NT2/D1 (cell line): ENCODE data around the gene TLR4.

Experiments
- DNase-seq: peaks from one replicate; pipeline ENCODE4 v3.0.0-alpha.2; 2011; ENCODE audit warnings: low read depth, low spot score
- H3K27me3 ChIP-seq: 2 replicates; pipeline ENCODE4 v1.6.0; 2011; ENCODE audit warnings: mild to moderate bottlenecking; ENCODE audit not compliant: insufficient read length, insufficient read depth
- H3K36me3 ChIP-seq: 2 replicates; pipeline ENCODE4 v1.6.1; 2011; ENCODE audit warnings: mild to moderate bottlenecking, low read length, mixed read lengths; ENCODE audit not compliant: insufficient read depth, insufficient read length
- H3K4me1 ChIP-seq: 2 replicates; pipeline ENCODE4 v1.5.1; 2011; ENCODE audit not compliant: insufficient read depth, insufficient read length
- H3K4me3 ChIP-seq: 2 replicates; pipeline ENCODE4 v1.5.1; 2011; ENCODE audit warnings: low read depth; ENCODE audit not compliant: insufficient read length
- H3K9ac ChIP-seq: 2 replicates; pipeline ENCODE4 v1.6.0; 2011; ENCODE audit warnings: low read depth; ENCODE audit not compliant: insufficient read length
- H3K9me3 ChIP-seq: 2 replicates; pipeline ENCODE4 v1.5.1; 2011; ENCODE audit warnings: mild to moderate bottlenecking, low read length; ENCODE audit not compliant: insufficient read depth
- SUZ12 ChIP-seq: IDR thresholded peaks from 2 replicates; pipeline ENCODE4 v1.6.1; 2011; ENCODE audit not compliant: insufficient read length, insufficient read depth; ENCODE audit errors: extremely low read depth
- YY1 ChIP-seq: IDR thresholded peaks from 2 replicates; pipeline ENCODE4 v1.6.1; 2011; ENCODE audit not compliant: insufficient read length, insufficient read depth
- ZNF274 ChIP-seq: IDR thresholded peaks from 2 replicates; pipeline ENCODE4 v1.6.1; 2011; ENCODE audit warnings: mild to moderate bottlenecking, low read depth, low read length

Gene TLR4

DNA sequence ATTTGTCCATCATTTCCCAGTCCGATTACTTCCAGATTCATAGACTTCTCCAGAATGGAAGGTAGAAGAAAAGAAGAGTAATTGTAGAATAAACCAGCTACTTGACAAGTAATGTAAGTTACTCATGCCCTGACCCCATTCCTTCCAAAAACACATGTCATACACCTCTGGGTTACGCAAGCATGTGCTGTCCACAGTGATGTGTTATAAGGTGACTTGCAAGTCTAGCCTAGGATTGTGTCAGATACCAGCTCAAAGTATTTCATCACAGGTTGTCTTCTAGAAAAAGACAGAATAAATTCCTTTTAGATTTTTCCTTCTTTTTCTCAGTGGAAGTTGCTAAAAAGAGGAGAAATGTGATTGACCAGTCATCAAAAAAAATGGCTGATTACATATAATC lies 8.0 kb upstream of the TLR4 start:
- TF ChIP-seq SUZ12, result no peak
- TF ChIP-seq YY1, result no peak
- TF ChIP-seq ZNF274, result no peak
- DNase-seq, result no peak
- no peaks in the 10 kb centered on the region; the same call in 1 of the 2 replicates for H3K9me3 ChIP-seq
- H3K4me1 ChIP-seq, result no peaks in the 10 kb centered on the region
- no peaks in the 10 kb centered on the region for H3K36me3 ChIP-seq
- H3K4me3 ChIP-seq, result no peak overlapping the region
- no peaks in the 10 kb centered on the region for H3K27me3 ChIP-seq
- no peak overlapping the region for H3K9ac ChIP-seq

DNA sequence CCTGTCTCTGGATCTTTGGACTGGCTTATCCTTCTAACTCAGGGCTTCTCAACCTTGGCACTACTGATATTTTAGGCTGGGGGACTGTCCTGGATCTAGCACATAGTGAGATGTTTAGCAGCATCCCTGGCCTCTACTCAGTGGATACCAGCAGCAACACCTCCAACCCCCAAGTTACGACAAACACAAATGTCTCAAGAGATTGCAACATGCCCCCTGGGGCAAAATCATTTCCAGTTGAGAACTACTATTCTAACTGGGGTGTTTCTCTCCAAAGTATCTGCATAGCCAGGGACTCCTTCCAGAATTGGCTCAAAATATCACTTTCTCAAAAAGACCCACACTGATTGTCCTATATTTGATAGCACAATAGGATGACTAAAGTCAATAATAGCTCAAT lies 7.2 kb upstream of the TLR4 start:
- TF ChIP-seq SUZ12, result no peak
- TF ChIP-seq ZNF274, result no peak
- no peak for TF ChIP-seq YY1
- H3K9me3 ChIP-seq, result no peaks in the 10 kb centered on the region; the same call in 1 of the 2 replicates
- no peaks in the 10 kb centered on the region for H3K4me1 ChIP-seq
- no peak overlapping the region for H3K9ac ChIP-seq
- H3K27me3 ChIP-seq, result no peaks in the 10 kb centered on the region
- no peaks in the 10 kb centered on the region for H3K36me3 ChIP-seq
- no peak overlapping the region for H3K4me3 ChIP-seq
- no peak for DNase-seq

DNA sequence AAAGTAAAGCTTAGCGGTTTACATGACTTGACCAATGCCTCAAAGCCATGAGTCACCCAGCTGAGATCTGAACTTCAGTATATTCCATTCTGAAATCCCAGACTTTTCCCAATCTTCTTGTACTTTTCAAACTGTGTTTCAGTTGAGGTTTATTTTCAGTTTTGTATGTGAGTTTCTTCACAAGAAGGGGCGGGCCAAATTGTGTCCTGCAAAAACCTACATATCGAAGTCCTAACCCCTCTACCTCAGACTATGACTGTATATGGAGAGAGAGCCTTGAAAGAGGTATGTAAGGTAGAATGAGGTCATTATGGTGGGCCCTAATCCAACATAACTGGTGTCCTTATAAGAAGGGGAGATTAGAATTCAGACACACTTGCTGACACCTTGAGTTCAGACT lies 666 bp upstream of the TLR4 start:
- no peak overlapping the region for H3K9ac ChIP-seq
- H3K4me1 ChIP-seq, result no peaks in the 10 kb centered on the region
- H3K4me3 ChIP-seq, result no peak overlapping the region
- no peak for DNase-seq
- no peaks in the 10 kb centered on the region for H3K27me3 ChIP-seq
- H3K9me3 ChIP-seq, result peaks cover 4% of the 10 kb centered on the region; the same call in 1 of the 2 replicates
- TF ChIP-seq SUZ12, result no peak
- TF ChIP-seq YY1, result no peak
- TF ChIP-seq ZNF274, result no peak
- no peaks in the 10 kb centered on the region for H3K36me3 ChIP-seq

- Histone ChIP-seq H3K9ac (no peak overlapping the region), H3K4me1 (no peaks in the 10 kb centered on the region)
- no peak for DNase-seq
Observed at GRCh38 chr9:117704597-117704996, 394 bp downstream of the TLR4 start.

GRCh38 chr9:117705386-117705785 lies 1.2 kb downstream of the TLR4 start:
- DNase-seq, result no peak
- Histone ChIP-seq H3K9ac (no peak overlapping the region), H3K36me3 (no peaks in the 10 kb centered on the region), H3K9me3 (peaks cover 4% of the 10 kb centered on the region; the same call in 1 of the 2 replicates), H3K4me1 (no peaks in the 10 kb centered on the region), H3K4me3 (no peak overlapping the region), H3K27me3 (no peaks in the 10 kb centered on the region)
- TF ChIP-seq ZNF274 (no peak), SUZ12 (no peak), YY1 (no peak)

More at GRCh38 chr9:117704597-117704996, 394 bp downstream of the TLR4 start:
- no peaks in the 10 kb centered on the region for H3K27me3 ChIP-seq
- H3K9me3 ChIP-seq, result peaks cover 4% of the 10 kb centered on the region; the same call in 1 of the 2 replicates
- TF ChIP-seq ZNF274 (no peak), YY1 (no peak), SUZ12 (no peak)
- H3K36me3 ChIP-seq, result no peaks in the 10 kb centered on the region
- H3K4me3 ChIP-seq, result no peak overlapping the region

DNA sequence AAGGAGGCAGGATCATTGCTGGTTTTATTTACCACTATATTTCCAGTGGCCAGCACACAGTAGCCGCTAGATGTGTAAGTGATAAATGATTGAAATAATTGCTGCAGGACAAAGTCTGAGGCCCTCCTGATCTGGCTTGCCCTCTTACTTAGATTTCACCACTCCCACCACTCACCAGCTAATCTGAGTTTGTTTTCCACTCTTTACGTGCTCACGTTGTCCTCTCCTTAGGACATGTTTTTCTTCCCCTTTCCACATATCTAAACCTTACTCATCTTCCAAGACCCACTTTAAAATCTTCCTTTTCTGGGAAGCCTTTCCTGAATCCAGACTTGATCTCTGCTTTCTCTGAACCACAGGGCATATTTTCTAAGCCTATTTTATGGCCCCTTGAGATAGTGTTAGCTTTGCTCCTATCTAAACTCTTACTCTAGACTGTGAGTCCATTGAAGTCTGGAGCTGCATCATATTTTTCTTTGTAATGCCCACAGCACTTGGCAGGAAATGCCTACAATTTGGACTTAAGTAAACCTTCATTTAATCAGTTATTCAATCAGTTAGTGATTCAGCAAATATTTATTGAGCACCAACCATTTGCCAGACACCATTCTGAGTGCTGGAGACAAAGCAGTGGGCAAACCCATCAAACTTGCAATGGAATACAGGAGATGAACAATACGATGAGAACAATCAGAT lies 2.4 kb downstream of the TLR4 start:
- Histone ChIP-seq H3K4me1 (no peaks in the 10 kb centered on the region), H3K27me3 (no peaks in the 10 kb centered on the region), H3K4me3 (no peak overlapping the region), H3K9ac (no peak overlapping the region), H3K36me3 (no peaks in the 10 kb centered on the region), H3K9me3 (peaks cover 4% of the 10 kb centered on the region; the same call in 1 of the 2 replicates)
- DNase-seq, result no peak
- TF ChIP-seq ZNF274 (no peak), YY1 (no peak), SUZ12 (no peak)

DNA sequence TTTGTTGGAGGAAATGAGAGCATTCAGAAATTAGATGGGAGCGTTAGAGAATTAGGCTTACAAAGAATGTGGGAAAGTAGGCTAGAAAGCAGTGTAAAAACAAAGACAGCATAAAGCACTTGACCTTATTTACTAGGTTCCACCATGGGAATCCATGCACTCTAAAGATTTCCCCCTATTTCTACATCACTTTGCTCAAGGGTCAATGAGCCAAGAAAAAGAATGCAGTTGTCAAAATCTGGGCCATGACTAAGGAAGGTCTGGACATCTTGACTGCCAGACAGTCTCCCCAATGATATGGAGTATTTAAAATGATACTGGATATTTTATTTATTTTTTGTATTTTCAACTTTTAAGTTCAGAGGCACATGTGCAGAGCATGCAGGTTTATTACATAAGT lies 3.4 kb downstream of the TLR4 start:
- no peaks in the 10 kb centered on the region for H3K9me3 ChIP-seq

DNA sequence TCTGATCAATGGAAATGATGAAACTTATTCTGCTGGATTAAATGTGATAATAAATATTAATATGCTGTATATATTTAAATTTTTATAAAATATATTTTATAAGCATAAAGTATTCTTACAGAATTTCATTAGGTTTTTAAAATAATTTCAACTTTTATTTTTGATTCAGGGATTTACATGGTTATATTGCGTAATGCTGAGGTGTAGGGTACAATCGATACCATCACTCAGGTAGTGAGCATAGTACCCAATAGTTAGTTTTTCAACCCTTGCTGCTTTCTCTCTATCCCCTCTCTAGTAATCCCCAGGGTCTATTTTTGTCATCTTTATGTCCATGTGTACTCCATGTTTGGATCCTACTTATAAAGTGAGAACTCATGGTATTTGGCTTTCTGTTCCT lies 5.7 kb downstream of the TLR4 start:
- no peak overlapping the region for H3K4me3 ChIP-seq
- H3K27me3 ChIP-seq, result no peaks in the 10 kb centered on the region
- TF ChIP-seq SUZ12 (no peak), ZNF274 (no peak), YY1 (no peak)
- H3K9me3 ChIP-seq, result no peaks in the 10 kb centered on the region
- H3K36me3 ChIP-seq, result no peaks in the 10 kb centered on the region
- H3K9ac ChIP-seq, result no peak overlapping the region
- DNase-seq, result no peak
- no peaks in the 10 kb centered on the region for H3K4me1 ChIP-seq

More for the DNA sequence above, 3.4 kb downstream of the TLR4 start:
- Histone ChIP-seq H3K27me3 (no peaks in the 10 kb centered on the region), H3K36me3 (no peaks in the 10 kb centered on the region), H3K4me1 (no peaks in the 10 kb centered on the region), H3K4me3 (no peak overlapping the region), H3K9ac (no peak overlapping the region)
- no peak for DNase-seq
- TF ChIP-seq ZNF274 (no peak), SUZ12 (no peak), YY1 (no peak)
